ENCODE results near the gene DNMT3L. TPM values are rescaled to one million over a fixed set of nuclear protein-coding genes. Genes with fewer than 3 reads are reported as not detected.

DNMT3L gene
- total RNA-seq = not detected

DNA sequence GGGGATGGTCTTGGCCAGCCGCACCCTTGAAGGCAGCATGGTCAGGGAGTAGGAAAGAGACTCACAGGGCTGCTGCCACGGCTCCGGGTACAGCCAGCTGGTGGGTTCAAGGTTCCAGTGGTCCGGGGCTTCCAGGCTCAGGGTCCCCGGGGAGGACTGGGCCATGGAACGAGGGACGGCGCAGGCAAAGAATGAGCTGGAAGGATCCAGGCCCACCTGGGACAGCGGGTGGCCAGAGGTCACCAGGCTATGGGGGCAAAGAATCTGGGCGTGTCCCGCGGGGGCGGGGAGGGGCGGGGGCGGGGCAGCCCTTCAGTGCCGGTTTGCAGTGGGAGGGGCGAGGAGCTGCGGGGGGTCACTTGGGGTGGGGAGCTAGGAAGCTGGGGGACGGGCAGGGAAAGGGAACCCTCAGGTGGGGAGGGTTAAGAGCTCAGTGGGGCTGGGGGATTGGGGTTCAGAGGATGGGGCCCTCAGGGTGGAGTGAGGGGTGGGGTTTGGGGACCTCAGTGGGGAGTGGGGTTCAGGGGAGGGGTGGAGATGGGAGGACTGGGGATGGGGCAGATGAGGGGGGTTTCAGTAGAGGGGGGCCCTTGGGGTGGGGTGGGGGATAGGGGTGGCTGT is at the start of gene DNMT3L:
DNMT3L (minus strand) TSS at position 223 of the 621 bp plus-strand sequence. CDS start 638 bp downstream, outside the sequence.
- 46 to 51% methylated on average over 11 to 19 of the region's 19 CpGs for WGBS, 2 donors
- no peaks in the 10 kb centered on the region for H3K27me3 ChIP-seq
- no peak within 1 kb of the TSS for H3K4me3 ChIP-seq
- TF ChIP-seq, protein P1, sequence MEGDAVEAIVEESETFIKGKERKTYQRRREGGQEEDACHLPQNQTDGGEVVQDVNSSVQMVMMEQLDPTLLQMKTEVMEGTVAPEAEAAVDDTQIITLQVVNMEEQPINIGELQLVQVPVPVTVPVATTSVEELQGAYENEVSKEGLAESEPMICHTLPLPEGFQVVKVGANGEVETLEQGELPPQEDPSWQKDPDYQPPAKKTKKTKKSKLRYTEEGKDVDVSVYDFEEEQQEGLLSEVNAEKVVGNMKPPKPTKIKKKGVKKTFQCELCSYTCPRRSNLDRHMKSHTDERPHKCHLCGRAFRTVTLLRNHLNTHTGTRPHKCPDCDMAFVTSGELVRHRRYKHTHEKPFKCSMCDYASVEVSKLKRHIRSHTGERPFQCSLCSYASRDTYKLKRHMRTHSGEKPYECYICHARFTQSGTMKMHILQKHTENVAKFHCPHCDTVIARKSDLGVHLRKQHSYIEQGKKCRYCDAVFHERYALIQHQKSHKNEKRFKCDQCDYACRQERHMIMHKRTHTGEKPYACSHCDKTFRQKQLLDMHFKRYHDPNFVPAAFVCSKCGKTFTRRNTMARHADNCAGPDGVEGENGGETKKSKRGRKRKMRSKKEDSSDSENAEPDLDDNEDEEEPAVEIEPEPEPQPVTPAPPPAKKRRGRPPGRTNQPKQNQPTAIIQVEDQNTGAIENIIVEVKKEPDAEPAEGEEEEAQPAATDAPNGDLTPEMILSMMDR (IDR thresholded peaks at IDR 0.05) = no peak
- no peak for TF ChIP-seq POLR2A (IDR thresholded peaks at IDR 0.05)
- ATAC-seq (peak; percentile 40), DNase-seq (no peak)
- intact Hi-C loops (cut with DNase I) = loop anchor here (10.0 kb wide), 1 partner anchor 53 kb away; no protein-coding TSS in a partner anchor
- H3K36me3 ChIP-seq (replicated peaks in 1 of 2; ENCODE audit: insufficient read depth in 1 of 2, low read depth in 2 of 2) = no peaks in the 10 kb centered on the region
- no peaks in the 10 kb centered on the region for H3K9me3 ChIP-seq
- H3K27ac ChIP-seq = no peak within 1 kb of the TSS
- no peaks in the 10 kb centered on the region for H3K4me1 ChIP-seq

- Histone ChIP-seq H3K9me3 (no peaks in the 10 kb centered on the region), H3K27ac (no peak overlapping the region), H3K36me3 (replicated peaks in 1 of 2; ENCODE audit: insufficient read depth in 1 of 2, low read depth in 2 of 2) (peaks cover 0 to 10% of the 10 kb centered on the region in 2 donors), H3K27me3 (no peaks in the 10 kb centered on the region), H3K4me3 (no peak overlapping the region), H3K4me1 (no peaks in the 10 kb centered on the region)
- ATAC-seq (no peak), DNase-seq (no peak)
- intact Hi-C loops (cut with DNase I) = loop anchor here (10.0 kb wide), 1 partner anchor 46 kb away; the partner anchor contains the start of gene DNMT3L
- TF ChIP-seq, protein P1 (IDR thresholded peaks at IDR 0.05) = no peak
- no peak for TF ChIP-seq POLR2A (IDR thresholded peaks at IDR 0.05)
- WGBS, 2 donors = 89 to 91% methylated on average over 18 to 28 of the region's 28 CpGs
Measured at GRCh38 chr21:44310628-44311507, 49.2 kb upstream of the DNMT3L start.

DNA sequence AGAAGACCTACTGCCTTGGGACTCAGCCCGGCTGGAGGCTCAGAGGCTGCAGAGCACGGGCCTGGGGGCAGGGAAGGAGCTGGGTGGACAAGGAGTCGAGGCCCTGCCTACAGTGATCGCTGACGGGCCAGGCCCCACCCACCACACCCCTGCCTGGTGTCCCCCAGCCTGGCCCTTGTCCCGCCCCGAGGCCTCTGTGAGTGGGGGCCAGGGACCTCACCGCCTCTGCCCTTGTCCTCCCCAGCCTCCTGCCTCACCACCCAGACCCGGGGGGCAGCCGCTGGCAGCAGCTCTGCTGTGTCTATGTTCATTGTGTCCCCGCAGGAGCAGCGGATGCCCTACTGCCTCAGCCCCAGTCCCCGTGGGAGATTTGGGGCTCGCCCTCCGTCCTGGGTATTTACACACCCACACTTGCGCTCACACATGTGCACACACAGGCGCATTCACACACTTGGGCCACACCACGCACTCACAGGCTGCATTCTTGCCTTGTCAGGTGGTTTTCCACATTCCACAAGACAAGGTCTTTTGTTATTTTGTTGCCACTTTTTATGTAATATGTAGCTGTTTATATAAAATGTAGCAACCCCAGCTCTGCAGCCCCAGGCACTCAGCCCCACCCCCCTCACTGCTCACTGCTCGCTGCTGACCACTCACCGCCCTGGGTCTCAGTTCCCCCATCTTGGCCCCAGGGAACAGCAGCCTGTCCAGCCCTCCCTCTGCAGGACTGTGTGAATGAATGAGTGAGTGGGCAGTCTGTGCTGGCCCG is 45.4 kb upstream of the DNMT3L start:
- peaks cover 29% of the 10 kb centered on the region for H3K4me1 ChIP-seq
- no peaks in the 10 kb centered on the region for H3K9me3 ChIP-seq
- peaks cover 0 to 7% of the 10 kb centered on the region in 2 donors for H3K36me3 ChIP-seq (replicated peaks in 1 of 2; ENCODE audit: insufficient read depth in 1 of 2, low read depth in 2 of 2)
- intact Hi-C loops (cut with DNase I) = no loop called here
- H3K27ac ChIP-seq = peak overlapping the region in 3 of 4 donors; percentile 26 to 50 (median 44)
- DNase-seq (peak in 1 of 4 donors; percentile 57), ATAC-seq (peak; percentile 8)
- no peak for TF ChIP-seq POLR2A (IDR thresholded peaks at IDR 0.05)
- TF ChIP-seq, protein P1 (IDR thresholded peaks at IDR 0.05) = no peak
- no peaks in the 10 kb centered on the region for H3K27me3 ChIP-seq
- H3K4me3 ChIP-seq = no peak overlapping the region
- WGBS, 2 donors = 64 to 82% methylated on average over 16 to 19 of the region's 21 CpGs

DNA sequence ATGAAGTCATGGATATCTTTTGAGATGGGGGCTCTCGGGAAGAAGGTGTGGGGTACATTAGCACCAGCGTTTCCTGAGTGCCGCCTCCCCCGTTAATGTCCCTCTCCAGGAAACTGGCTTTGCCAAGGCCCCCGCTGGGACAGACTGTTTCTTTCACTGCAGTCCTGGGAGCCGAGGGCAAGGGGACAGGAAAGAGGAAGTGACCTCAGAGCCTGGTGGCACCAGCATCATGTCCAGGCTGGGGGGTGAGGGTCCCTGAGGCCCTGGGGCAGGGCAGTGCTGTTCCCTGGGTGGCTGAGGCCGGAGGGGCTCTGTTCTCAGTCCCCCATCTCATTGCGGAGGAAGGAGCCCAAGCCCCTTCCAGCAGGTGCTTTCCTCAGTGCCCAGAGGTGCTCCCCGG is 44.0 kb upstream of the DNMT3L start:
- TF ChIP-seq POLR2A (IDR thresholded peaks at IDR 0.05) = no peak
- Histone ChIP-seq H3K4me1 (peaks cover 43% of the 10 kb centered on the region), H3K36me3 (replicated peaks in 1 of 2; ENCODE audit: insufficient read depth in 1 of 2, low read depth in 2 of 2) (no peaks in the 10 kb centered on the region), H3K4me3 (no peak overlapping the region), H3K9me3 (no peaks in the 10 kb centered on the region), H3K27me3 (no peaks in the 10 kb centered on the region), H3K27ac (no peak overlapping the region)
- no peak for ATAC-seq
- intact Hi-C loops (cut with DNase I) = no loop called here
- no peak for DNase-seq
- 68 to 86% methylated on average over 8 to 9 of the region's 9 CpGs for WGBS, 2 donors

Data from body of pancreas (tissue), 4 donors.